HEK293 (cell line): ENCODE measurements around the gene TNFAIP8L2.

ENCODE experiments used
- CTCF ChIA-PET: fragments of 350-600 bp; formaldehyde crosslinking; extraction: SDS; loops from one replicate; lab custom pipeline; 2021; ENCODE audit warnings: antibody characterized with exemption; lab: Yijun Ruan, JAX
- POLR2A ChIA-PET: fragments of 300-600 bp; formaldehyde crosslinking; extraction: SDS; loops from one replicate; lab custom pipeline; 2020; ENCODE audit warnings: antibody characterized with exemption, inconsistent platforms; lab: Yijun Ruan, JAX
- H3K27ac ChIP-seq: fragments of 200-500 bp; sonication (Bioruptor generic); 2 replicates; pipeline ENCODE4 v1.5.1; 2014; ENCODE audit warnings: low read depth, low read length, control low read depth, inconsistent platforms; ENCODE audit errors: extremely low read depth
- H3K36me3 ChIP-seq, 2 experiments: fragments of 200-500 bp in 1 of 2; sonication (Bioruptor generic) in 1 of 2; 1 replicate in 1 of 2; 2 replicates in 1 of 2; pipeline ENCODE4 v1.5.1; 2014 to 2017; ENCODE audit warnings: inconsistent platforms in 2 of 2, low read length in 2 of 2; ENCODE audit not compliant: control insufficient read depth in 2 of 2, insufficient read depth in 1 of 2
- H3K4me1 ChIP-seq: fragments of 200-500 bp; sonication (Bioruptor generic); 2 replicates; pipeline ENCODE4 v1.5.1; 2014; ENCODE audit warnings: mild to moderate bottlenecking, low read length, inconsistent platforms; ENCODE audit not compliant: control insufficient read depth, insufficient read depth
- H3K4me3 ChIP-seq: 2 replicates; pipeline ENCODE4 v1.5.1; 2011; ENCODE audit warnings: low read depth, mild to moderate bottlenecking, control low read depth, low read length, moderate library complexity
- H3K9me3 ChIP-seq: fragments of 200-500 bp; sonication (Bioruptor generic); 2 replicates; pipeline ENCODE4 v1.5.1; 2014; ENCODE audit warnings: low read depth, low read length, inconsistent platforms; ENCODE audit not compliant: control insufficient read depth, insufficient read depth
- BCL11B ChIP-seq: fragments of 450-650 bp; formaldehyde crosslinking; IDR thresholded peaks from 2 replicates; pipeline ENCODE4 v1.5.1; 2016; ENCODE audit warnings: low read depth, missing biosample characterization, missing genetic modification characterization
- EGR2 ChIP-seq: fragments of 450-650 bp; formaldehyde crosslinking; IDR thresholded peaks from 2 replicates; pipeline ENCODE4 v1.5.1; 2016; ENCODE audit warnings: low read depth, missing biosample characterization, missing genetic modification characterization
- ELK4 ChIP-seq: IDR thresholded peaks from 2 replicates; pipeline ENCODE4 v1.6.1; 2011; ENCODE audit warnings: mild to moderate bottlenecking, low read depth, low read length, borderline replicate concordance
- KLF8 ChIP-seq: fragments of 450-650 bp; formaldehyde crosslinking; IDR thresholded peaks from 2 replicates; pipeline ENCODE4 v1.5.1; 2016; ENCODE audit warnings: missing biosample characterization, missing genetic modification characterization
- MEIS1 ChIP-seq: sonication (generic); formaldehyde crosslinking; IDR thresholded peaks from 2 replicates; pipeline ENCODE4 v1.8.1; 2022; ENCODE audit warnings: missing genetic modification reagents, mild to moderate bottlenecking, borderline replicate concordance
- REPIN1 ChIP-seq: fragments of 450-650 bp; formaldehyde crosslinking; IDR thresholded peaks from 2 replicates; pipeline ENCODE4 v1.5.1; 2017; ENCODE audit warnings: missing biosample characterization, missing genetic modification characterization, low read depth
- TCF7L2 ChIP-seq: IDR thresholded peaks from 2 replicates; pipeline ENCODE4 v1.6.1; 2011; ENCODE audit warnings: low read depth, mild to moderate bottlenecking, inconsistent platforms, low read length, moderate library complexity, borderline replicate concordance
- TRIM28 ChIP-seq: IDR thresholded peaks from 2 replicates; pipeline ENCODE4 v1.6.1; 2011; ENCODE audit warnings: low read length, control low read depth, borderline replicate concordance
- ZBTB21 ChIP-seq: fragments of 450-650 bp; formaldehyde crosslinking; IDR thresholded peaks from 2 replicates; pipeline ENCODE4 v1.5.1; 2017; ENCODE audit warnings: missing biosample characterization, missing genetic modification characterization
- ZFHX2 ChIP-seq: fragments of 450-650 bp; formaldehyde crosslinking; conservative IDR thresholded peaks from 2 replicates; pipeline ENCODE4 v1.5.1; 2016; ENCODE audit warnings: missing biosample characterization, missing genetic modification characterization
- ZFP41 ChIP-seq: fragments of 450-650 bp; formaldehyde crosslinking; IDR thresholded peaks from 2 replicates; pipeline ENCODE4 v1.5.1; 2016; ENCODE audit warnings: missing biosample characterization, missing genetic modification characterization, borderline replicate concordance
- ZNF114 ChIP-seq: fragments of 450-650 bp; formaldehyde crosslinking; IDR thresholded peaks from 2 replicates; pipeline ENCODE4 v1.5.0; 2017; ENCODE audit warnings: missing biosample characterization, missing genetic modification characterization
- ZNF146 ChIP-seq: fragments of 450-650 bp; formaldehyde crosslinking; IDR thresholded peaks from 2 replicates; pipeline ENCODE4 v1.5.1; 2016; ENCODE audit warnings: missing biosample characterization, missing genetic modification characterization
- ZNF155 ChIP-seq: fragments of 450-650 bp; formaldehyde crosslinking; IDR thresholded peaks from 2 replicates; pipeline ENCODE4 v1.5.1; 2016; ENCODE audit warnings: missing biosample characterization, missing genetic modification characterization
- ZNF169 ChIP-seq: fragments of 450-650 bp; formaldehyde crosslinking; IDR thresholded peaks from 2 replicates; pipeline ENCODE4 v1.5.1; 2016; ENCODE audit warnings: missing biosample characterization, missing genetic modification characterization
- ZNF366 ChIP-seq: fragments of 450-650 bp; formaldehyde crosslinking; conservative IDR thresholded peaks from 2 replicates; pipeline ENCODE4 v1.5.1; 2016; ENCODE audit warnings: missing biosample characterization, missing genetic modification characterization
- ZNF37A ChIP-seq: fragments of 450-650 bp; IDR thresholded peaks from 2 replicates; pipeline ENCODE4 v1.5.1; 2018; ENCODE audit warnings: missing biosample characterization, missing genetic modification characterization
- ZNF391 ChIP-seq: fragments of 450-650 bp; formaldehyde crosslinking; IDR thresholded peaks from 2 replicates; pipeline ENCODE4 v1.5.1; 2016; ENCODE audit warnings: low read depth, missing biosample characterization, missing genetic modification characterization, borderline replicate concordance
- ZNF544 ChIP-seq: fragments of 450-650 bp; formaldehyde crosslinking; IDR thresholded peaks from 2 replicates; pipeline ENCODE4 v1.5.0; 2017; ENCODE audit warnings: missing biosample characterization, missing genetic modification characterization
- ZNF561 ChIP-seq: fragments of 450-650 bp; IDR thresholded peaks from 2 replicates; pipeline ENCODE4 v1.5.1; 2018; ENCODE audit warnings: missing biosample characterization, missing genetic modification characterization, borderline replicate concordance
- ZNF701 ChIP-seq: fragments of 450-650 bp; formaldehyde crosslinking; IDR thresholded peaks from 2 replicates; pipeline ENCODE4 v1.5.1; 2016; ENCODE audit warnings: missing biosample characterization, missing genetic modification characterization
- ZNF830 ChIP-seq: fragments of 450-650 bp; IDR thresholded peaks from 2 replicates; pipeline ENCODE4 v1.5.0; 2018; ENCODE audit warnings: missing biosample characterization, missing genetic modification characterization, low read depth, mild to moderate bottlenecking, moderate library complexity
- ZXDB ChIP-seq: fragments of 450-650 bp; formaldehyde crosslinking; IDR thresholded peaks from 2 replicates; pipeline ENCODE4 v1.5.1; 2016; ENCODE audit warnings: missing biosample characterization, missing genetic modification characterization
- TF ChIP-seq, protein P1 (sequence below): sonication (generic); formaldehyde crosslinking; IDR thresholded peaks from 2 replicates; pipeline ENCODE4 v1.8.1; 2022; ENCODE audit warnings: mild to moderate bottlenecking, moderate library complexity, missing genetic modification reagents
- TF ChIP-seq, protein P2 (sequence below): fragments of 450-650 bp; formaldehyde crosslinking; conservative IDR thresholded peaks from 2 replicates; pipeline ENCODE4 v1.5.1; 2016; ENCODE audit warnings: low read depth, missing biosample characterization, missing genetic modification characterization
- TF ChIP-seq, protein P3 (sequence below): fragments of 450-650 bp; formaldehyde crosslinking; IDR thresholded peaks from 2 replicates; pipeline ENCODE4 v1.5.1; 2017; ENCODE audit warnings: missing biosample characterization, missing genetic modification characterization
- TF ChIP-seq, protein P4 (sequence below): fragments of 450-650 bp; formaldehyde crosslinking; IDR thresholded peaks from 2 replicates; pipeline ENCODE4 v1.5.1; 2017; ENCODE audit warnings: missing biosample characterization, missing genetic modification characterization

The TNFAIP8L2 gene

DNA sequence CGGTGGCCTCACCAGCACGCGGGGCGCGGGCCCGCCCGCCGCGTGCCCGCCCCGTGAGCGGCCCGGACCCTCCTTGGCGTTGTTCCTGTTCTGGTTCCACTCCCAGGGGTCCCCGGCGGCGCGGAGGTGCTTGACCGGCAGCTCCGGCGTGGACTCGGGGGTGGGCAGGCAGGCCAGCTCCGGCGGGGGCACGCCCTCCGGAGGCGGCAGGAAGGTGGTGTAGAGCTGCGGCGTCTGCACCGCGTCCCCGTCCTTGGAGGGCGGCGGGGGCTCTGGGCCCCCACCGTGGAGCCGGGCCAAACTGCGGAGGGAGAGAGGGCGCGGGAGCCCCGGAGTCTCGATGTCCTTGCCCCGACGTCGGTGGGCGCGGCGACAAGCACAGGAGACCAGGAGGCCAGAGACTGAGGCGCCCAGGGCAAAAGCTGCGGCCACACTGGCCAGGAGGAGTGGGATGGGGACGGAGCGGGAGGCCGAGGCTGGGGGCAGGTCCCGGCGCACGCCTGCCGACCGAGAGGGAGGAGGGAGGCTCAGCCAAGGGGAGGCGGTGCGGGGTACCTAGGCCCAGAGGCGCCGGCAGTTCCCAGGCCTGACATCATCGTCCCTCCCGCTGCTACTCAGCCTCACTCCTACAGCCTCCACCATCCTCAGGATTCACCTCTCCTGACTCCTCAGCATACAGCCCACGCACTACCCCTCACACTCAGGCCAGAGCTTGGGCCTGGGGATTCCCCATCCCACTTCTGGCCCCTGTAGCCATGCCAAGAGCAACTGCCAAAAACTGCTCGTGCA, 23.2 kb upstream of the TNFAIP8L2 start:
- POLR2A ChIA-PET, result no interaction called here
- no peak for TF ChIP-seq ZNF701 (tag by site-specific recombination)
- peak; percentile 69 for TF ChIP-seq ZFHX2 (tag by site-specific recombination)
- TF ChIP-seq ZNF155 (tag by site-specific recombination), result no peak
- no peak for TF ChIP-seq ZNF114
- TF ChIP-seq ZNF37A, result no peak
- TF ChIP-seq ZXDB (tag by site-specific recombination), result no peak
- TF ChIP-seq KLF8, result no peak
- TF ChIP-seq, protein P1, sequence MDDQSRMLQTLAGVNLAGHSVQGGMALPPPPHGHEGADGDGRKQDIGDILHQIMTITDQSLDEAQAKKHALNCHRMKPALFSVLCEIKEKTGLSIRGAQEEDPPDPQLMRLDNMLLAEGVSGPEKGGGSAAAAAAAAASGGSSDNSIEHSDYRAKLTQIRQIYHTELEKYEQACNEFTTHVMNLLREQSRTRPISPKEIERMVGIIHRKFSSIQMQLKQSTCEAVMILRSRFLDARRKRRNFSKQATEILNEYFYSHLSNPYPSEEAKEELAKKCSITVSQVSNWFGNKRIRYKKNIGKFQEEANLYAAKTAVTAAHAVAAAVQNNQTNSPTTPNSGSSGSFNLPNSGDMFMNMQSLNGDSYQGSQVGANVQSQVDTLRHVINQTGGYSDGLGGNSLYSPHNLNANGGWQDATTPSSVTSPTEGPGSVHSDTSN, result no peak
- TF ChIP-seq REPIN1 (tag by site-specific recombination), result no peak
- no peak for TF ChIP-seq TRIM28
- TF ChIP-seq TCF7L2, result no peak
- no peak for TF ChIP-seq ZNF544 (tag by site-specific recombination)
- peak; percentile 68 for TF ChIP-seq EGR2 (tag by site-specific recombination)
- TF ChIP-seq ZNF366, result no peak
- TF ChIP-seq ZNF169 (tag by site-specific recombination), result no peak
- no peak for TF ChIP-seq ZNF830 (tag by site-specific recombination)
- TF ChIP-seq, protein P2, sequence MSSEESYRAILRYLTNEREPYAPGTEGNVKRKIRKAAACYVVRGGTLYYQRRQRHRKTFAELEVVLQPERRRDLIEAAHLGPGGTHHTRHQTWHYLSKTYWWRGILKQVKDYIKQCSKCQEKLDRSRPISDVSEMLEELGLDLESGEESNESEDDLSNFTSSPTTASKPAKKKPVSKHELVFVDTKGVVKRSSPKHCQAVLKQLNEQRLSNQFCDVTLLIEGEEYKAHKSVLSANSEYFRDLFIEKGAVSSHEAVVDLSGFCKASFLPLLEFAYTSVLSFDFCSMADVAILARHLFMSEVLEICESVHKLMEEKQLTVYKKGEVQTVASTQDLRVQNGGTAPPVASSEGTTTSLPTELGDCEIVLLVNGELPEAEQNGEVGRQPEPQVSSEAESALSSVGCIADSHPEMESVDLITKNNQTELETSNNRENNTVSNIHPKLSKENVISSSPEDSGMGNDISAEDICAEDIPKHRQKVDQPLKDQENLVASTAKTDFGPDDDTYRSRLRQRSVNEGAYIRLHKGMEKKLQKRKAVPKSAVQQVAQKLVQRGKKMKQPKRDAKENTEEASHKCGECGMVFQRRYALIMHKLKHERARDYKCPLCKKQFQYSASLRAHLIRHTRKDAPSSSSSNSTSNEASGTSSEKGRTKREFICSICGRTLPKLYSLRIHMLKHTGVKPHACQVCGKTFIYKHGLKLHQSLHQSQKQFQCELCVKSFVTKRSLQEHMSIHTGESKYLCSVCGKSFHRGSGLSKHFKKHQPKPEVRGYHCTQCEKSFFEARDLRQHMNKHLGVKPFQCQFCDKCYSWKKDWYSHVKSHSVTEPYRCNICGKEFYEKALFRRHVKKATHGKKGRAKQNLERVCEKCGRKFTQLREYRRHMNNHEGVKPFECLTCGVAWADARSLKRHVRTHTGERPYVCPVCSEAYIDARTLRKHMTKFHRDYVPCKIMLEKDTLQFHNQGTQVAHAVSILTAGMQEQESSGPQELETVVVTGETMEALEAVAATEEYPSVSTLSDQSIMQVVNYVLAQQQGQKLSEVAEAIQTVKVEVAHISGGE (tag by site-specific recombination), result no peak
- no peak for TF ChIP-seq ZBTB21
- CTCF ChIA-PET, result interaction anchor here (1.4 kb wide), 1 partner anchor 109 kb away, joined by 3 read pairs; no protein-coding TSS in a partner anchor

GRCh38 chr1:151134396-151134795, 22.1 kb upstream of the TNFAIP8L2 start:
- CTCF ChIA-PET, result interaction anchor here (1.4 kb wide), 1 partner anchor 110 kb away, joined by 3 read pairs; no protein-coding TSS in a partner anchor
- no peak overlapping the region for H3K4me3 ChIP-seq
- peaks cover 0 to 60% of the 10 kb centered on the region in 2 experiments; a peak in 1 of 3 replicates for H3K36me3 ChIP-seq
- H3K9me3 ChIP-seq, result no peaks in the 10 kb centered on the region
- POLR2A ChIA-PET, result no interaction called here
- no peak overlapping the region for H3K27ac ChIP-seq
- no peaks in the 10 kb centered on the region for H3K4me1 ChIP-seq
- TF ChIP-seq, protein P3, sequence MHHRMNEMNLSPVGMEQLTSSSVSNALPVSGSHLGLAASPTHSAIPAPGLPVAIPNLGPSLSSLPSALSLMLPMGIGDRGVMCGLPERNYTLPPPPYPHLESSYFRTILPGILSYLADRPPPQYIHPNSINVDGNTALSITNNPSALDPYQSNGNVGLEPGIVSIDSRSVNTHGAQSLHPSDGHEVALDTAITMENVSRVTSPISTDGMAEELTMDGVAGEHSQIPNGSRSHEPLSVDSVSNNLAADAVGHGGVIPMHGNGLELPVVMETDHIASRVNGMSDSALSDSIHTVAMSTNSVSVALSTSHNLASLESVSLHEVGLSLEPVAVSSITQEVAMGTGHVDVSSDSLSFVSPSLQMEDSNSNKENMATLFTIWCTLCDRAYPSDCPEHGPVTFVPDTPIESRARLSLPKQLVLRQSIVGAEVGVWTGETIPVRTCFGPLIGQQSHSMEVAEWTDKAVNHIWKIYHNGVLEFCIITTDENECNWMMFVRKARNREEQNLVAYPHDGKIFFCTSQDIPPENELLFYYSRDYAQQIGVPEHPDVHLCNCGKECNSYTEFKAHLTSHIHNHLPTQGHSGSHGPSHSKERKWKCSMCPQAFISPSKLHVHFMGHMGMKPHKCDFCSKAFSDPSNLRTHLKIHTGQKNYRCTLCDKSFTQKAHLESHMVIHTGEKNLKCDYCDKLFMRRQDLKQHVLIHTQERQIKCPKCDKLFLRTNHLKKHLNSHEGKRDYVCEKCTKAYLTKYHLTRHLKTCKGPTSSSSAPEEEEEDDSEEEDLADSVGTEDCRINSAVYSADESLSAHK (tag by site-specific recombination), result no peak
- TF ChIP-seq ZNF391 (tag by site-specific recombination) (no peak), ZNF561 (tag by site-specific recombination) (no peak), BCL11B (no peak), ZNF146 (tag by site-specific recombination) (no peak), ELK4 (no peak), ZFP41 (tag by site-specific recombination) (no peak), MEIS1 (no peak)
- TF ChIP-seq, protein P4, sequence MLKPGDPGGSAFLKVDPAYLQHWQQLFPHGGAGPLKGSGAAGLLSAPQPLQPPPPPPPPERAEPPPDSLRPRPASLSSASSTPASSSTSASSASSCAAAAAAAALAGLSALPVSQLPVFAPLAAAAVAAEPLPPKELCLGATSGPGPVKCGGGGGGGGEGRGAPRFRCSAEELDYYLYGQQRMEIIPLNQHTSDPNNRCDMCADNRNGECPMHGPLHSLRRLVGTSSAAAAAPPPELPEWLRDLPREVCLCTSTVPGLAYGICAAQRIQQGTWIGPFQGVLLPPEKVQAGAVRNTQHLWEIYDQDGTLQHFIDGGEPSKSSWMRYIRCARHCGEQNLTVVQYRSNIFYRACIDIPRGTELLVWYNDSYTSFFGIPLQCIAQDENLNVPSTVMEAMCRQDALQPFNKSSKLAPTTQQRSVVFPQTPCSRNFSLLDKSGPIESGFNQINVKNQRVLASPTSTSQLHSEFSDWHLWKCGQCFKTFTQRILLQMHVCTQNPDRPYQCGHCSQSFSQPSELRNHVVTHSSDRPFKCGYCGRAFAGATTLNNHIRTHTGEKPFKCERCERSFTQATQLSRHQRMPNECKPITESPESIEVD (tag by site-specific recombination), result no peak

More for the DNA sequence above, 23.2 kb upstream of the TNFAIP8L2 start:
- Histone ChIP-seq H3K4me3 (no peak overlapping the region), H3K9me3 (no peaks in the 10 kb centered on the region), H3K36me3 (peaks cover 0 to 53% of the 10 kb centered on the region in 2 experiments; a peak in 1 of 3 replicates), H3K27ac (no peak overlapping the region), H3K4me1 (no peaks in the 10 kb centered on the region)
